Middle frontal gyrus (tissue), 1 donor: ENCODE measurements around the gene GSTK1.
A peak's percentile ranks its signal among the peaks of the same experiment; 100 is the strongest.

ENCODE experiments used
- DNase-seq: peaks from one replicate; pipeline ENCODE4 v3.0.0-alpha.2; 2015; ENCODE audit warnings: low spot score; ENCODE audit errors: extremely low spot score

The GSTK1 gene

DNA sequence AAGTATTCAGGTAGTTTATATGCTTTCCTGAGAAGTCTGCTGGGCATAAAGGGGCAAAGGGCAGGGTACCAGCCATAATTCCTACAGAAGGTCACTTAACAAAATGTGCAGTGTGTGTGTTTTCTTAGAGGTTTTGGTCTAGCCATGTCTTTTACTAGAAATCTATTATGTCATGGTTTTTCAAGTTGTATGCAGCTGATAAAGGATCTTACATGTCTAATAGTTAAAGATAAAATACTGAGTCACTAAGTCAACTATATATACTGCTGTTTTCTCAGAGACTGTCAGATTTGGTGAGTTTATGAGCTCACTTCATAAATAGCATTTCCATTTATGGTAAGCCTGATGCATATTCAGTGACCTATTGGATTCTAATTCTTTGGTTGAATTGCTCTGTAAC, 32.6 kb downstream of the GSTK1 start:
- no peak for DNase-seq

- no peak for DNase-seq
Measured at GRCh38 chr7:143296686-143297085, 33.4 kb downstream of the GSTK1 start.

DNA sequence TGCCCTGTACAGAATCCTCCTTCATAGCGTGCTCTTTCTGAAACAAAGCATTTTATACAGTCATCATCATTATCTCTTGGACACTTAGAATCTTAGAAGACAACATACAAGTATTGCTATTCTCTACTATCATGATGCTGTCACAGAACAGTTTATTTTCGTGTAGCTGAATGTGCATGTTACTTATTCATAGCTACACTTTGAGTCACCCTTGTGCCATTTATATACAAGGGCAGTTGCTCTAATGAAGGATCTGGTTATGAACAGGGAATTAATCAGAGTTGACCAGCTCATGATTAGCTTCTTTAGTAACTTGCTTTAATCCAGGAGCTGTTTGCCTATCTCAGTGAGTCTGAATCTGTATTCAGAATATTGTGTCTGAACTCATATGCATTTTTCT, 36.1 kb downstream of the GSTK1 start:
- no peak for DNase-seq

DNA sequence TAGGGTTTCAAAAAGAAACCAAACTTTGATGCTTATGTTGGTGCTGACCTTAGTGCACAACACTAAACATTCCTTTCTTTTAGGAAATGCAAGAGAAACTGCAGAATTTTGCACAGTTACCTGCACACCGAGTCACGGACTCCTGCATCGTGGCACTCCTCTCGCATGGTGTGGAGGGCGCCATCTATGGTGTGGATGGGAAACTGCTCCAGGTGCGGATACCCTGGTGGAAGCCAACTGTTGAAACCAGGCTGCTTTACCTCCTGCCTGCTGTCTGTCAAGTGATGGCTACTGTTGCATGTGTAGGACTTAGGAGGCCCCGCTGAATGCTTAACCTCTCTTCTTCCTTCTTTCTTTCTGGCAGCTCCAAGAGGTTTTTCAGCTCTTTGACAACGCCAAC, 36.6 kb downstream of the GSTK1 start:
- no peak for DNase-seq

- DNase-seq = no peak
Measured at GRCh38 chr7:143300959-143301935, 38.0 kb downstream of the GSTK1 start.

GRCh38 chr7:143303733-143304132, 40.5 kb downstream of the GSTK1 start:
- no peak for DNase-seq

DNA sequence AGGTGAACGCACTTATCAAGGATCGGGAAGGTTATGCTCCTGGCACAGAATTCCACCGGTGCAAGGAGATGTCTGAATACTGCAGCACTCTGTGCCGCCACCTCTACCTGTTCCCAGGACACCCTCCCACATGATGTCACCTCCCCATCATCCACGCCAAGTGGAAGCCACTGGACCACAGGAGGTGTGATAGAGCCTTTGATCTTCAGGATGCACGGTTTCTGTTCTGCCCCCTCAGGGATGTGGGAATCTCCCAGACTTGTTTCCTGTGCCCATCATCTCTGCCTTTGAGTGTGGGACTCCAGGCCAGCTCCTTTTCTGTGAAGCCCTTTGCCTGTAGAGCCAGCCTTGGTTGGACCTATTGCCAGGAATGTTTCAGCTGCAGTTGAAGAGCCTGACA, 41.7 kb downstream of the GSTK1 start:
- DNase-seq = no peak

- peak; percentile 37 for DNase-seq
Measured at GRCh38 chr7:143305423-143306070, 42.3 kb downstream of the GSTK1 start.

DNA sequence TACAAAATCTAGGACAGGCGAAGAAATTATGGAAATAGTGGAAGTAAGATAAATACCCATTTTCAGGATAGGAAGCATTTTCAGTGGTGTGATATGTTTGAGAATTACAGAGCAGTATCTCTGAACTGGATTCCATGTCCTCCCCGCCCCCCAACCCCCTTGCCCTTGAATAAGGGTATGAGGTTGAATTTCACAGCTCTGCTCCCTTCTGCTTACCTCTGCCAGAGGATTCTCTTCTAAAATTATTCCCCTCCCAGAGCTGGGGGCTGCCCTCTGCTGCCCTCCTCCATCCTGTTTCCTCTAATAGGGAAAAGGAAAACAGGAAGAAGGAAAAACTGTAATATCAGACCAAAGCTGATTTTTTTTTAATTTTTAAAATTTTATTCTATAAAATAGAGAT, 45.4 kb downstream of the GSTK1 start:
- DNase-seq = no peak

GRCh38 chr7:143314127-143314526, 50.9 kb downstream of the GSTK1 start:
- DNase-seq = no peak

- DNase-seq = no peak
Measured at GRCh38 chr7:143315776-143316175, 52.5 kb downstream of the GSTK1 start, which contains the start of gene CLCN1. Gene CLCN1, plus strand, starts transcription at chr7:143316111. Its CDS starts 102 bp downstream, at chr7:143316213.

- no peak for DNase-seq
Measured at GRCh38 chr7:143316492-143316891, 53.3 kb downstream of the GSTK1 start.

GRCh38 chr7:143318661-143319060, 55.4 kb downstream of the GSTK1 start:
- no peak for DNase-seq
